BE2C (cell line): ENCODE measurements around the gene TPCN1.

ENCODE experiments used
- DNase-seq: peaks from one replicate; pipeline ENCODE4 v3.0.0-alpha.2; 2020
- H3K27me3 ChIP-seq: fragments of 250-450 bp; sonication (Bioruptor Pico); 2 replicates; pipeline ENCODE4 v1.5.1; 2020; ENCODE audit warnings: mild to moderate bottlenecking
- H3K36me3 ChIP-seq: fragments of 250-450 bp; sonication (Bioruptor Pico); 2 replicates; pipeline ENCODE4 v1.5.1; 2020; ENCODE audit warnings: mild to moderate bottlenecking
- H3K4me1 ChIP-seq: fragments of 250-450 bp; sonication (Bioruptor Pico); 2 replicates; pipeline ENCODE4 v1.5.1; 2020
- H3K4me3 ChIP-seq: 2 replicates; pipeline ENCODE4 v1.5.1; 2011; ENCODE audit warnings: low read depth, low read length
- H3K9me3 ChIP-seq: fragments of 250-450 bp; sonication (Bioruptor Pico); 2 replicates; pipeline ENCODE4 v1.5.1; 2020
- CTCF ChIP-seq: IDR thresholded peaks from 2 replicates; pipeline ENCODE4 v1.5.1; 2012; ENCODE audit warnings: mild to moderate bottlenecking, low read depth, low read length

The TPCN1 gene

GRCh38 chr12:113305281-113305856 is 84.1 kb downstream of the TPCN1 start:
- Histone ChIP-seq H3K36me3 (no peaks in the 10 kb centered on the region), H3K4me3 (no peak overlapping the region), H3K4me1 (no peaks in the 10 kb centered on the region), H3K9me3 (no peaks in the 10 kb centered on the region), H3K27me3 (no peaks in the 10 kb centered on the region)
- DNase-seq = no peak
- TF ChIP-seq CTCF = no peak

- Histone ChIP-seq H3K9me3 (no peaks in the 10 kb centered on the region), H3K27me3 (no peaks in the 10 kb centered on the region), H3K4me1 (no peaks in the 10 kb centered on the region), H3K4me3 (no peak overlapping the region), H3K36me3 (no peaks in the 10 kb centered on the region)
- TF ChIP-seq CTCF = no peak
- DNase-seq = no peak
Observed at GRCh38 chr12:113306382-113306781, 85.1 kb downstream of the TPCN1 start.

GRCh38 chr12:113310489-113310888 is 89.2 kb downstream of the TPCN1 start:
- Histone ChIP-seq H3K9me3 (no peaks in the 10 kb centered on the region), H3K4me1 (no peaks in the 10 kb centered on the region), H3K4me3 (no peak overlapping the region), H3K36me3 (no peaks in the 10 kb centered on the region), H3K27me3 (no peaks in the 10 kb centered on the region)
- peak; percentile 28 for TF ChIP-seq CTCF
- no peak for DNase-seq

- Histone ChIP-seq H3K36me3 (no peaks in the 10 kb centered on the region), H3K9me3 (no peaks in the 10 kb centered on the region), H3K4me3 (no peak overlapping the region), H3K27me3 (no peaks in the 10 kb centered on the region), H3K4me1 (no peaks in the 10 kb centered on the region)
- TF ChIP-seq CTCF = no peak
- DNase-seq = peak; percentile 36
Observed at GRCh38 chr12:113314121-113314529, 92.9 kb downstream of the TPCN1 start.

GRCh38 chr12:113315358-113315757 is 94.1 kb downstream of the TPCN1 start:
- Histone ChIP-seq H3K4me1 (no peaks in the 10 kb centered on the region), H3K4me3 (no peak overlapping the region), H3K36me3 (no peaks in the 10 kb centered on the region), H3K27me3 (no peaks in the 10 kb centered on the region), H3K9me3 (no peaks in the 10 kb centered on the region)
- DNase-seq = no peak
- TF ChIP-seq CTCF = no peak

- no peak for DNase-seq
- H3K27me3 ChIP-seq = no peaks in the 10 kb centered on the region
- peak; percentile 27; the same call in 1 of the 2 replicates for TF ChIP-seq CTCF
- no peaks in the 10 kb centered on the region for H3K36me3 ChIP-seq
- no peaks in the 10 kb centered on the region for H3K4me1 ChIP-seq
- H3K4me3 ChIP-seq = no peak overlapping the region
- H3K9me3 ChIP-seq = no peaks in the 10 kb centered on the region
Observed at GRCh38 chr12:113316155-113316554, 94.9 kb downstream of the TPCN1 start.
